ENCODE results near the gene COX6A1. TPM values are rescaled to one million over a fixed set of nuclear protein-coding genes. Genes with fewer than 3 reads are reported as not detected.

Gene COX6A1
- total and polyA plus RNA-seq, 8 donors = 86.4 to 1,200 (median 672) TPM

- no peaks in the 10 kb centered on the region for H3K4me1 ChIP-seq
- H3K36me3 ChIP-seq = no peaks in the 10 kb centered on the region
- no peak overlapping the region for H3K27ac ChIP-seq
- H3K9me3 ChIP-seq = no peaks in the 10 kb centered on the region
- intact Hi-C loops (cut with DNase I; ENCODE audit: low total_unique reads) = no loop called here
- H3K4me3 ChIP-seq = no peak overlapping the region
- H3K27me3 ChIP-seq = peaks cover 0 to 6% (median 0%) of the 10 kb centered on the region in 3 donors
- no peak for TF ChIP-seq EP300 (IDR thresholded peaks at IDR 0.05)
- no peak for TF ChIP-seq POLR2A (IDR thresholded peaks at IDR 0.05)
- TF ChIP-seq CTCF (IDR thresholded peaks at IDR 0.05) = no peak
- no peak for TF ChIP-seq POLR2AphosphoS5 (IDR thresholded peaks at IDR 0.05)
- no peak for DNase-seq
- WGBS, 5 donors = 53 to 68% (median 55%) methylated on average over 3 of the region's 3 CpGs
These were observed 34.0 kb upstream of the COX6A1 start for GRCh38 chr12:120403869-120404268.

GRCh38 chr12:120404271-120404670 is 33.6 kb upstream of the COX6A1 start:
- H3K36me3 ChIP-seq = no peaks in the 10 kb centered on the region
- intact Hi-C loops (cut with DNase I; ENCODE audit: low total_unique reads) = no loop called here
- no peaks in the 10 kb centered on the region for H3K9me3 ChIP-seq
- peaks cover 0 to 5% (median 0%) of the 10 kb centered on the region in 3 donors for H3K27me3 ChIP-seq
- WGBS, 5 donors = 74 to 100% (median 83%) methylated on average over 1 of the region's 1 CpG
- H3K27ac ChIP-seq = no peak overlapping the region
- no peaks in the 10 kb centered on the region for H3K4me1 ChIP-seq
- no peak for DNase-seq
- no peak overlapping the region for H3K4me3 ChIP-seq
- TF ChIP-seq POLR2AphosphoS5 (IDR thresholded peaks at IDR 0.05) (no peak), EP300 (IDR thresholded peaks at IDR 0.05) (no peak), CTCF (IDR thresholded peaks at IDR 0.05) (no peak), POLR2A (IDR thresholded peaks at IDR 0.05) (no peak)

- 68 to 89% (median 81%) methylated on average over 3 of the region's 3 CpGs for WGBS, 5 donors
- Histone ChIP-seq H3K4me1 (no peaks in the 10 kb centered on the region), H3K36me3 (no peaks in the 10 kb centered on the region), H3K9me3 (no peaks in the 10 kb centered on the region), H3K4me3 (no peak overlapping the region), H3K27me3 (no peaks in the 10 kb centered on the region), H3K27ac (no peak overlapping the region)
- no peak for TF ChIP-seq CTCF (IDR thresholded peaks at IDR 0.05)
- no peak for TF ChIP-seq POLR2AphosphoS5 (IDR thresholded peaks at IDR 0.05)
- TF ChIP-seq EP300 (IDR thresholded peaks at IDR 0.05) = no peak
- no peak for TF ChIP-seq POLR2A (IDR thresholded peaks at IDR 0.05)
- peak in 1 of 2 donors; percentile 17 for DNase-seq
- intact Hi-C loops (cut with DNase I; ENCODE audit: low total_unique reads) = no loop called here
These were observed 31.8 kb upstream of the COX6A1 start for GRCh38 chr12:120406069-120406468.

- Histone ChIP-seq H3K27ac (no peak overlapping the region), H3K4me1 (no peaks in the 10 kb centered on the region), H3K36me3 (no peaks in the 10 kb centered on the region), H3K4me3 (no peak overlapping the region), H3K9me3 (no peaks in the 10 kb centered on the region), H3K27me3 (no peaks in the 10 kb centered on the region)
- WGBS, 5 donors = 92 to 98% (median 94%) methylated on average over 3 of the region's 3 CpGs
- intact Hi-C loops (cut with DNase I; ENCODE audit: low total_unique reads) = no loop called here
- DNase-seq = no peak
- TF ChIP-seq CTCF (IDR thresholded peaks at IDR 0.05) (no peak), POLR2A (IDR thresholded peaks at IDR 0.05) (no peak), EP300 (IDR thresholded peaks at IDR 0.05) (no peak), POLR2AphosphoS5 (IDR thresholded peaks at IDR 0.05) (no peak)
These were observed 31.4 kb upstream of the COX6A1 start for GRCh38 chr12:120406553-120406952.

Data from stomach (tissue), 9 donors.